ENCODE results near the gene COL24A1.

The COL24A1 gene

GRCh38 chr1:86061551-86061990, 95.0 kb downstream of the COL24A1 start:
- Histone ChIP-seq H3K4me3 (ENCODE audit: low read depth in 1 of 2, low read length in 2 of 2) (no peak overlapping the region), H3K36me3 (ENCODE audit: insufficient read depth, low read length) (no peaks in the 10 kb centered on the region), H3K27ac (ENCODE audit: low read length) (no peak overlapping the region), H3K79me2 (ENCODE audit: insufficient read depth, low read length) (no peaks in the 10 kb centered on the region), H3K9ac (ENCODE audit: low read depth, low read length) (no peak overlapping the region), H3K4me1 (ENCODE audit: insufficient read depth, low read length) (no peaks in the 10 kb centered on the region), H3K9me3 (ENCODE audit: insufficient read depth, low read length, severe bottlenecking) (no peaks in the 10 kb centered on the region), H4K20me1 (ENCODE audit: insufficient read depth, low read length) (no peaks in the 10 kb centered on the region), H3K27me3 (ENCODE audit: insufficient read depth, low read length, poor library complexity) (no peaks in the 10 kb centered on the region), H3K4me2 (ENCODE audit: insufficient read depth, low read length) (no peak overlapping the region), H2AFZ (ENCODE audit: low read depth, low read length) (no peak overlapping the region)
- no peak for DNase-seq
- no peak for ATAC-seq (ENCODE audit: insufficient read depth, low read depth)
- TF ChIP-seq CTCF (IDR thresholded peaks at IDR 0.05; ENCODE audit: borderline replicate concordance, extremely low read depth, low read length, poor library complexity, severe bottlenecking) (no peak), EZH2 (IDR thresholded peaks at IDR 0.05; ENCODE audit: borderline replicate concordance, low read depth, low read length, severe bottlenecking) (no peak)

- Histone ChIP-seq H3K9ac (ENCODE audit: low read depth, low read length) (no peak overlapping the region), H3K4me1 (ENCODE audit: insufficient read depth, low read length) (no peaks in the 10 kb centered on the region), H3K4me2 (ENCODE audit: insufficient read depth, low read length) (no peak overlapping the region), H3K4me3 (ENCODE audit: low read depth in 1 of 2, low read length in 2 of 2) (no peak overlapping the region), H2AFZ (ENCODE audit: low read depth, low read length) (no peak overlapping the region), H4K20me1 (ENCODE audit: insufficient read depth, low read length) (no peaks in the 10 kb centered on the region), H3K27ac (ENCODE audit: low read length) (no peak overlapping the region), H3K36me3 (ENCODE audit: insufficient read depth, low read length) (no peaks in the 10 kb centered on the region), H3K9me3 (ENCODE audit: insufficient read depth, low read length, severe bottlenecking) (no peaks in the 10 kb centered on the region), H3K27me3 (ENCODE audit: insufficient read depth, low read length, poor library complexity) (no peaks in the 10 kb centered on the region), H3K79me2 (ENCODE audit: insufficient read depth, low read length) (no peaks in the 10 kb centered on the region)
- no peak for TF ChIP-seq CTCF (IDR thresholded peaks at IDR 0.05; ENCODE audit: borderline replicate concordance, extremely low read depth, low read length, poor library complexity, severe bottlenecking)
- no peak for TF ChIP-seq EZH2 (IDR thresholded peaks at IDR 0.05; ENCODE audit: borderline replicate concordance, low read depth, low read length, severe bottlenecking)
- no peak for DNase-seq
- no peak for ATAC-seq (ENCODE audit: insufficient read depth, low read depth)
Measured at GRCh38 chr1:86054396-86054795, 102.2 kb downstream of the COL24A1 start.

- Histone ChIP-seq H3K9me3 (ENCODE audit: insufficient read depth, low read length, severe bottlenecking) (no peaks in the 10 kb centered on the region), H3K27ac (ENCODE audit: low read length) (no peak overlapping the region), H2AFZ (ENCODE audit: low read depth, low read length) (no peak overlapping the region), H4K20me1 (ENCODE audit: insufficient read depth, low read length) (no peaks in the 10 kb centered on the region), H3K4me3 (ENCODE audit: low read depth in 1 of 2, low read length in 2 of 2) (no peak overlapping the region), H3K4me2 (ENCODE audit: insufficient read depth, low read length) (no peak overlapping the region), H3K4me1 (ENCODE audit: insufficient read depth, low read length) (no peaks in the 10 kb centered on the region), H3K36me3 (ENCODE audit: insufficient read depth, low read length) (no peaks in the 10 kb centered on the region), H3K9ac (ENCODE audit: low read depth, low read length) (no peak overlapping the region), H3K27me3 (ENCODE audit: insufficient read depth, low read length, poor library complexity) (no peaks in the 10 kb centered on the region), H3K79me2 (ENCODE audit: insufficient read depth, low read length) (no peaks in the 10 kb centered on the region)
- no peak for ATAC-seq (ENCODE audit: insufficient read depth, low read depth)
- TF ChIP-seq CTCF (IDR thresholded peaks at IDR 0.05; ENCODE audit: borderline replicate concordance, extremely low read depth, low read length, poor library complexity, severe bottlenecking) (no peak), EZH2 (IDR thresholded peaks at IDR 0.05; ENCODE audit: borderline replicate concordance, low read depth, low read length, severe bottlenecking) (no peak)
- no peak for DNase-seq
Measured at GRCh38 chr1:86052948-86053698, 103.4 kb downstream of the COL24A1 start.
